Colonic mucosa (tissue), 4 donors: ENCODE data around the gene GRHL3. TPM values are rescaled to one million over a fixed set of nuclear protein-coding genes. Genes with fewer than 3 reads are reported as not detected.

ENCODE experiments used
- DNase-seq: peaks from one replicate; pipeline ENCODE4 v3.0.0-alpha.2; 2020
- H3K27ac ChIP-seq: fragments of 200-600 bp; one replicate; pipeline ENCODE4 v1.8.0; 2021
- H3K27me3 ChIP-seq: fragments of 200-600 bp; one replicate; pipeline ENCODE4 v1.8.0; 2021
- H3K36me3 ChIP-seq: fragments of 200-600 bp; one replicate; pipeline ENCODE4 v1.8.0; 2021
- H3K4me1 ChIP-seq: fragments of 200-600 bp; one replicate; pipeline ENCODE4 v1.8.0; 2021; ENCODE audit warnings: mild to moderate bottlenecking
- H3K4me3 ChIP-seq: fragments of 200-600 bp; one replicate; pipeline ENCODE4 v1.8.0; 2021
- H3K9ac ChIP-seq, 2 donors: one replicate each; pipeline ENCODE4 v1.7.0; 2013; ENCODE audit warnings: control low read depth in 2 of 2, low read depth in 2 of 2, low read length in 2 of 2
- H3K9me3 ChIP-seq: fragments of 200-600 bp; one replicate; pipeline ENCODE4 v1.8.0; 2021
- intact Hi-C: fragments of 100-400 bp; cut with DNase I; formaldehyde crosslinking; loops from one replicate; pipeline ENCODE4 v1.14.1; 2022
- total RNA-seq, 2 donors: library from RNA; stranded (reverse); fragmentation: NEBNext Ultra II Directional in 1 of 2; extraction: Animal tissue kit (Norgen Biotek cat#: 25700) in 1 of 2; gene quantifications; one replicate each; pipeline ENCODE4 v1.2.1, GENCODE V29; 2021
- TF ChIP-seq, protein P1 (sequence below): fragments of 200-600 bp; IDR thresholded peaks from one replicate; pipeline ENCODE4 v1.8.0; 2022; ENCODE audit warnings: antibody characterized with exemption, mild to moderate bottlenecking
- donor health status: healthy.
- donor health status: DM: no; HTN: no; CAD: no.
- donor health status: DM: no; HTN: no; CAD: no.

Gene GRHL3
- total RNA-seq, 2 donors from 2014 or later = 0.64 to 1.5 TPM

GRCh38 chr1:24298606-24299005 is 20.6 kb upstream of the GRHL3 start:
- Histone ChIP-seq H3K9ac (no peak overlapping the region), H3K27ac (no peak overlapping the region), H3K9me3 (no peaks in the 10 kb centered on the region), H3K4me3 (no peak overlapping the region), H3K36me3 (no peaks in the 10 kb centered on the region), H3K4me1 (peaks cover 6% of the 10 kb centered on the region), H3K27me3 (no peaks in the 10 kb centered on the region)
- TF ChIP-seq, protein P1, sequence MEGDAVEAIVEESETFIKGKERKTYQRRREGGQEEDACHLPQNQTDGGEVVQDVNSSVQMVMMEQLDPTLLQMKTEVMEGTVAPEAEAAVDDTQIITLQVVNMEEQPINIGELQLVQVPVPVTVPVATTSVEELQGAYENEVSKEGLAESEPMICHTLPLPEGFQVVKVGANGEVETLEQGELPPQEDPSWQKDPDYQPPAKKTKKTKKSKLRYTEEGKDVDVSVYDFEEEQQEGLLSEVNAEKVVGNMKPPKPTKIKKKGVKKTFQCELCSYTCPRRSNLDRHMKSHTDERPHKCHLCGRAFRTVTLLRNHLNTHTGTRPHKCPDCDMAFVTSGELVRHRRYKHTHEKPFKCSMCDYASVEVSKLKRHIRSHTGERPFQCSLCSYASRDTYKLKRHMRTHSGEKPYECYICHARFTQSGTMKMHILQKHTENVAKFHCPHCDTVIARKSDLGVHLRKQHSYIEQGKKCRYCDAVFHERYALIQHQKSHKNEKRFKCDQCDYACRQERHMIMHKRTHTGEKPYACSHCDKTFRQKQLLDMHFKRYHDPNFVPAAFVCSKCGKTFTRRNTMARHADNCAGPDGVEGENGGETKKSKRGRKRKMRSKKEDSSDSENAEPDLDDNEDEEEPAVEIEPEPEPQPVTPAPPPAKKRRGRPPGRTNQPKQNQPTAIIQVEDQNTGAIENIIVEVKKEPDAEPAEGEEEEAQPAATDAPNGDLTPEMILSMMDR = no peak
- no peak for DNase-seq
- intact Hi-C loops = no loop called here

DNA sequence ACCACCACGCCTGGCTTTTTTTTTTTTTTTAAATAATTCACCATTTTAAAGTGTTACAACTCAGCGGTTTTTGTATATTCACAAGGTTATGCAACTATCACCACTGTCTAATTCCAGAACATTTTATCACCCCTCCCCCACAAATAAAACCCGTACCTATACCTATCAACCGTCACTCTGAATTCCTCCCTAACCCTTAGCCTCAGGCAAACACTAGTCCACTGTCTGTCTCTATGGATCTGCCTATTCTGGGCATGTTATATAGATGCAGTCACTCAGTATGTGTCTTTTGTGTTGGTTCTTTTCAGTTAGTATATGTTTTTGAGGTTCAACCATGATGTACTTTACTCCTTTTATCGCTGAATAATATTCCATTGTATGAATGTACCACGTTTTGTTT is 19.3 kb upstream of the GRHL3 start:
- H3K4me1 ChIP-seq = peaks cover under 1% of the 10 kb centered on the region
- TF ChIP-seq, protein P1 = no peak
- no peak for DNase-seq

GRCh38 chr1:24300971-24301784 is 18.0 kb upstream of the GRHL3 start:
- Histone ChIP-seq H3K36me3 (no peaks in the 10 kb centered on the region), H3K27me3 (no peaks in the 10 kb centered on the region), H3K4me3 (no peak overlapping the region), H3K27ac (no peak overlapping the region), H3K9ac (no peak overlapping the region), H3K4me1 (no peaks in the 10 kb centered on the region), H3K9me3 (no peaks in the 10 kb centered on the region)
- TF ChIP-seq, protein P1 = no peak
- DNase-seq = no peak
- intact Hi-C loops = loop anchor here (10.0 kb wide), 1 partner anchor 96 kb away; no protein-coding TSS in a partner anchor

More for the DNA sequence above, 19.3 kb upstream of the GRHL3 start:
- Histone ChIP-seq H3K36me3 (no peaks in the 10 kb centered on the region), H3K9ac (no peak overlapping the region), H3K27ac (no peak overlapping the region), H3K27me3 (no peaks in the 10 kb centered on the region), H3K9me3 (no peaks in the 10 kb centered on the region), H3K4me3 (no peak overlapping the region)
- intact Hi-C loops = loop anchor here (10.0 kb wide), 1 partner anchor 95 kb away; no protein-coding TSS in a partner anchor

DNA sequence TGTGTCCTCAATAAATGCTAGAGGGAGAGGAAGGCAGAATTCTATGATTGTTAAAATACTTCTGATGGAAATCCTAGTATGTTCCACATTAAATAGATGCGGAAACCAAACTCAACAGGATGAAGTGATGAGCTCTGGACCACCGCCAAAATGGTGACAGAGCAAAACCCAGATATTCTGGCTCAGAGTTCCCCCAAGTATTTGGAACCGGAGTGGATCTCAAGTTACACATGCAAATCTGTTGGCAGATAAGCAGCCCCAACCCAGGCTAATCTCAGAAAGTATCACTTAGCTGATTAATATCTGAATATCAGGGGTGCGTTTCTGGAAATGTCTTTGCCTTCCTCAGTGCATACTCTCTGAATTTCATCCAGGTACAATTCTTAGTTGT is 17.4 kb upstream of the GRHL3 start:
- Histone ChIP-seq H3K9me3 (no peaks in the 10 kb centered on the region), H3K36me3 (no peaks in the 10 kb centered on the region), H3K9ac (no peak overlapping the region), H3K27ac (no peak overlapping the region), H3K4me3 (no peak overlapping the region), H3K4me1 (no peaks in the 10 kb centered on the region), H3K27me3 (no peaks in the 10 kb centered on the region)
- intact Hi-C loops = loop anchor here (10.0 kb wide), 1 partner anchor 97 kb away; no protein-coding TSS in a partner anchor
- TF ChIP-seq, protein P1 = no peak
- no peak for DNase-seq

DNA sequence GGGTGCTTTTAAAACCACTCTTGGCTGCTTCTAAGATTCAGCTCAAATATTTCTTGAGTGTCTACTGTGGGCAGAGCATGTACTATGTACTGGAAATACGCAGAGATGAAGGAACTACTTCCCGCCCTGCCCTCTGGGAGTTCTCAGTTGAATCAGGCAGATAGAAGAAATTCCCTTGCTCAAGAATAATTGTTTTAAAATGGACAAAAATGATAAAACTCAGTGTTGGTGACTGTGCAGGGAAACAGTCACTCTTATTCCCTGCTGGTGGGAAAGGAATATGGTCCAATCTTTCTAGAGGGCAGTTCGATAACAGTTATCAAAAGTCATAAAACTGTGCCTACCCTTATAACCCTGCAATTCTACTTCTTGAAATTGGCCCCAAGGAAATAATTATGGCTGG is 16.9 kb upstream of the GRHL3 start:
- H3K4me1 ChIP-seq = no peaks in the 10 kb centered on the region
- no peak overlapping the region for H3K4me3 ChIP-seq
- H3K9ac ChIP-seq = no peak overlapping the region
- no peak for DNase-seq
- no peak overlapping the region for H3K27ac ChIP-seq
- H3K36me3 ChIP-seq = no peaks in the 10 kb centered on the region
- TF ChIP-seq, protein P1 = no peak
- intact Hi-C loops = loop anchor here (10.0 kb wide), 1 partner anchor 97 kb away; no protein-coding TSS in a partner anchor
- no peaks in the 10 kb centered on the region for H3K27me3 ChIP-seq
- no peaks in the 10 kb centered on the region for H3K9me3 ChIP-seq
